COR-L47 (cell line): ENCODE results near the gene MACF1.

Experiments
- DNase-seq: peaks from one replicate; lab custom pipeline; 2025; lab: John Stamatoyannopoulos, UW

The MACF1 gene

GRCh38 chr1:39310015-39310414, 105.5 kb downstream of the MACF1 start:
- DNase-seq = no peak

- no peak for DNase-seq
Measured at GRCh38 chr1:39310691-39311090, 106.2 kb downstream of the MACF1 start.

- no peak for DNase-seq
Measured at GRCh38 chr1:39317111-39317510, 112.6 kb downstream of the MACF1 start.

GRCh38 chr1:39317910-39318633, 113.6 kb downstream of the MACF1 start:
- no peak for DNase-seq

GRCh38 chr1:39321979-39322378, 117.5 kb downstream of the MACF1 start:
- no peak for DNase-seq

- DNase-seq = no peak
Measured at GRCh38 chr1:39322431-39322830, 117.9 kb downstream of the MACF1 start.

GRCh38 chr1:39324888-39325287, 120.4 kb downstream of the MACF1 start:
- no peak for DNase-seq

GRCh38 chr1:39326836-39327235, 122.3 kb downstream of the MACF1 start:
- no peak for DNase-seq

GRCh38 chr1:39328095-39328494, 123.6 kb downstream of the MACF1 start:
- no peak for DNase-seq

- no peak for DNase-seq
Measured at GRCh38 chr1:39328586-39329121, 124.2 kb downstream of the MACF1 start.

GRCh38 chr1:39331647-39332046, 127.2 kb downstream of the MACF1 start:
- DNase-seq = no peak

- DNase-seq = no peak
Measured at GRCh38 chr1:39332291-39332690, 127.8 kb downstream of the MACF1 start.

- DNase-seq = no peak
Measured at GRCh38 chr1:39332828-39333227, 128.3 kb downstream of the MACF1 start.

- no peak for DNase-seq
Measured at GRCh38 chr1:39333296-39333695, 128.8 kb downstream of the MACF1 start.

GRCh38 chr1:39335216-39335615, 130.7 kb downstream of the MACF1 start:
- DNase-seq = no peak

GRCh38 chr1:39337067-39337466, 132.6 kb downstream of the MACF1 start:
- DNase-seq = no peak

- DNase-seq = no peak
Measured at GRCh38 chr1:39342776-39343175, 138.3 kb downstream of the MACF1 start.

- DNase-seq = no peak
Measured at GRCh38 chr1:39344394-39345154, 140.1 kb downstream of the MACF1 start.

- no peak for DNase-seq
Measured at GRCh38 chr1:39346872-39347271, 142.4 kb downstream of the MACF1 start.

- peak; percentile 50 for DNase-seq
Measured at GRCh38 chr1:39348278-39348677, 143.8 kb downstream of the MACF1 start.

GRCh38 chr1:39352881-39353280, 148.4 kb downstream of the MACF1 start:
- no peak for DNase-seq

GRCh38 chr1:39354572-39354971, 150.1 kb downstream of the MACF1 start:
- DNase-seq = no peak

- no peak for DNase-seq
Measured at GRCh38 chr1:39358491-39358890, 154.0 kb downstream of the MACF1 start.
